SJCRH30 (cell line): ENCODE results near the gene NBL1. TPM values are rescaled to one million over a fixed set of nuclear protein-coding genes. Genes with fewer than 3 reads are reported as not detected.
A peak's percentile ranks its signal among the peaks of the same experiment; 100 is the strongest.

Experiments used
- DNase-seq, 2 experiments: peaks; one replicate each; pipeline ENCODE4 v3.0.0-alpha.2; 2015 to 2020
- H3K27ac ChIP-seq: fragments of 250-450 bp; sonication (Bioruptor Pico); 2 replicates; pipeline ENCODE4 v1.5.1; 2020; ENCODE audit warnings: mild to moderate bottlenecking, moderate library complexity
- H3K27me3 ChIP-seq: fragments of 250-450 bp; sonication (Bioruptor Pico); 2 replicates; pipeline ENCODE4 v1.5.1; 2020; ENCODE audit warnings: mild to moderate bottlenecking, moderate library complexity
- H3K36me3 ChIP-seq: fragments of 250-450 bp; sonication (Bioruptor Pico); 2 replicates; pipeline ENCODE4 v1.5.1; 2020; ENCODE audit warnings: mild to moderate bottlenecking, moderate library complexity
- H3K4me1 ChIP-seq: fragments of 250-450 bp; sonication (Bioruptor Pico); 2 replicates; pipeline ENCODE4 v1.5.1; 2020; ENCODE audit warnings: mild to moderate bottlenecking, moderate library complexity
- H3K4me3 ChIP-seq: fragments of 250-450 bp; sonication (Bioruptor Pico); 2 replicates; pipeline ENCODE4 v1.5.1; 2020; ENCODE audit warnings: mild to moderate bottlenecking, moderate library complexity
- H3K9me3 ChIP-seq: fragments of 250-450 bp; sonication (Bioruptor Pico); replicated peaks from 2 replicates; pipeline ENCODE4 v1.5.1; 2020; ENCODE audit warnings: mild to moderate bottlenecking, moderate library complexity
- total RNA-seq: library from RNA; depleted of rRNA; stranded (reverse); fragments of >200 nt; shearing (Covaris generic); gene quantifications from 2 replicates; pipeline ENCODE4 v1.2.3, GENCODE V29; 2014; rRNA removed

Gene NBL1
- 3.5 and 4.4 TPM in 2 replicates for total RNA-seq

- H3K27ac ChIP-seq: no peak within 1 kb of the TSS
- DNase-seq: peak in 1 of 2 experiments; percentile 27
- no peaks in the 10 kb centered on the region for H3K9me3 ChIP-seq
Observed at GRCh38 chr1:19643602-19644394, at the start of gene NBL1. Gene NBL1, plus strand, starts transcription at chr1:19644311. Its CDS starts 10,720 bp downstream, at chr1:19655031.

GRCh38 chr1:19596065-19596713, 47.9 kb upstream of the NBL1 start:
- H3K9me3 ChIP-seq: no peaks in the 10 kb centered on the region
- DNase-seq: peak; percentile 75 to 86
- peak overlapping the region; percentile 92 for H3K4me3 ChIP-seq
- peaks cover 4% of the 10 kb centered on the region; the same call in 1 of the 2 replicates for H3K4me1 ChIP-seq
- peak overlapping the region; percentile 93 for H3K27ac ChIP-seq
- H3K27me3 ChIP-seq: no peaks in the 10 kb centered on the region
- H3K36me3 ChIP-seq: no peaks in the 10 kb centered on the region

More at GRCh38 chr1:19643602-19644394, at the start of gene NBL1:
- H3K4me3 ChIP-seq: peak within 1 kb of the TSS; percentile 59
- no peaks in the 10 kb centered on the region for H3K36me3 ChIP-seq
- H3K4me1 ChIP-seq: peaks cover 15% of the 10 kb centered on the region
- no peaks in the 10 kb centered on the region for H3K27me3 ChIP-seq

- peak overlapping the region; percentile 93 for H3K27ac ChIP-seq
- no peaks in the 10 kb centered on the region for H3K9me3 ChIP-seq
- DNase-seq: peak; percentile 99
- H3K4me1 ChIP-seq: peaks cover 4% of the 10 kb centered on the region; the same call in 1 of the 2 replicates
- peak overlapping the region; percentile 92 for H3K4me3 ChIP-seq
- peaks cover 3% of the 10 kb centered on the region; the same call in 1 of the 2 replicates for H3K36me3 ChIP-seq
- no peaks in the 10 kb centered on the region for H3K27me3 ChIP-seq
Observed at GRCh38 chr1:19596714-19597495, 47.2 kb upstream of the NBL1 start.

GRCh38 chr1:19597496-19598309, 46.4 kb upstream of the NBL1 start:
- Histone ChIP-seq H3K36me3 (peaks cover 6% of the 10 kb centered on the region; the same call in 1 of the 2 replicates), H3K4me3 (peak overlapping the region; percentile 92), H3K4me1 (peaks cover 4% of the 10 kb centered on the region; the same call in 1 of the 2 replicates), H3K9me3 (no peaks in the 10 kb centered on the region), H3K27ac (peak overlapping the region; percentile 93), H3K27me3 (no peaks in the 10 kb centered on the region)
- DNase-seq: peak in 1 of 2 experiments; percentile 60

GRCh38 chr1:19599810-19600209, 44.3 kb upstream of the NBL1 start:
- Histone ChIP-seq H3K27me3 (no peaks in the 10 kb centered on the region), H3K36me3 (peaks cover 12% of the 10 kb centered on the region), H3K9me3 (no peaks in the 10 kb centered on the region), H3K4me1 (peaks cover 4% of the 10 kb centered on the region; the same call in 1 of the 2 replicates), H3K4me3 (no peak overlapping the region), H3K27ac (no peak overlapping the region)
- no peak for DNase-seq

- H3K36me3 ChIP-seq: peaks cover 15% of the 10 kb centered on the region
- H3K4me1 ChIP-seq: peaks cover 4% of the 10 kb centered on the region; the same call in 1 of the 2 replicates
- no peak for DNase-seq
Observed at GRCh38 chr1:19602486-19602885, 41.6 kb upstream of the NBL1 start.

GRCh38 chr1:19605967-19606366, 38.1 kb upstream of the NBL1 start:
- DNase-seq: no peak
- H3K36me3 ChIP-seq: peaks cover 15% of the 10 kb centered on the region
- H3K4me1 ChIP-seq: no peaks in the 10 kb centered on the region
- H3K27ac ChIP-seq: no peak overlapping the region
- H3K4me3 ChIP-seq: no peak overlapping the region
- no peaks in the 10 kb centered on the region for H3K27me3 ChIP-seq
- H3K9me3 ChIP-seq: no peaks in the 10 kb centered on the region

More at GRCh38 chr1:19602486-19602885, 41.6 kb upstream of the NBL1 start:
- Histone ChIP-seq H3K27me3 (no peaks in the 10 kb centered on the region), H3K27ac (no peak overlapping the region), H3K9me3 (no peaks in the 10 kb centered on the region), H3K4me3 (no peak overlapping the region)

- H3K4me3 ChIP-seq: no peak overlapping the region
- no peaks in the 10 kb centered on the region for H3K9me3 ChIP-seq
- peaks cover 12% of the 10 kb centered on the region for H3K36me3 ChIP-seq
- H3K27me3 ChIP-seq: no peaks in the 10 kb centered on the region
- DNase-seq: no peak
- H3K4me1 ChIP-seq: no peaks in the 10 kb centered on the region
- no peak overlapping the region for H3K27ac ChIP-seq
Observed at GRCh38 chr1:19606817-19607642, 37.1 kb upstream of the NBL1 start.

- peaks cover 9% of the 10 kb centered on the region; the same call in 1 of the 2 replicates for H3K36me3 ChIP-seq
- H3K27ac ChIP-seq: no peak overlapping the region
- no peaks in the 10 kb centered on the region for H3K27me3 ChIP-seq
- H3K4me3 ChIP-seq: no peak overlapping the region
- H3K4me1 ChIP-seq: no peaks in the 10 kb centered on the region
- no peak for DNase-seq
- H3K9me3 ChIP-seq: no peaks in the 10 kb centered on the region
Observed at GRCh38 chr1:19608232-19608631, 35.9 kb upstream of the NBL1 start.

GRCh38 chr1:19610282-19610981, 33.7 kb upstream of the NBL1 start:
- no peak for DNase-seq
- H3K27ac ChIP-seq: no peak overlapping the region

GRCh38 chr1:19612530-19612929, 31.6 kb upstream of the NBL1 start:
- H3K27ac ChIP-seq: no peak overlapping the region
- H3K4me3 ChIP-seq: no peak overlapping the region
- peaks cover 4% of the 10 kb centered on the region; the same call in 1 of the 2 replicates for H3K36me3 ChIP-seq
- H3K27me3 ChIP-seq: no peaks in the 10 kb centered on the region
- no peak for DNase-seq
- peaks cover 8% of the 10 kb centered on the region; the same call in 1 of the 2 replicates for H3K4me1 ChIP-seq
- no peaks in the 10 kb centered on the region for H3K9me3 ChIP-seq

More at GRCh38 chr1:19610282-19610981, 33.7 kb upstream of the NBL1 start:
- H3K9me3 ChIP-seq: no peaks in the 10 kb centered on the region
- no peak overlapping the region for H3K4me3 ChIP-seq
- H3K27me3 ChIP-seq: no peaks in the 10 kb centered on the region
- no peaks in the 10 kb centered on the region for H3K4me1 ChIP-seq
- peaks cover 1% of the 10 kb centered on the region; the same call in 1 of the 2 replicates for H3K36me3 ChIP-seq

- H3K27me3 ChIP-seq: no peaks in the 10 kb centered on the region
- no peak for DNase-seq
- H3K36me3 ChIP-seq: peaks cover 6% of the 10 kb centered on the region; the same call in 1 of the 2 replicates
- no peak overlapping the region for H3K4me3 ChIP-seq
- H3K9me3 ChIP-seq: no peaks in the 10 kb centered on the region
- H3K4me1 ChIP-seq: peaks cover 9% of the 10 kb centered on the region; the same call in 1 of the 2 replicates
- no peak overlapping the region for H3K27ac ChIP-seq
Observed at GRCh38 chr1:19613171-19613703, 30.9 kb upstream of the NBL1 start.
